Kidney tubule cell (primary cell): ENCODE data around the gene GON7.

Experiments
- DNase-seq: peaks from one replicate; pipeline ENCODE4 v3.0.0-alpha.2; 2018; ENCODE audit warnings: low spot score

Gene GON7

DNA sequence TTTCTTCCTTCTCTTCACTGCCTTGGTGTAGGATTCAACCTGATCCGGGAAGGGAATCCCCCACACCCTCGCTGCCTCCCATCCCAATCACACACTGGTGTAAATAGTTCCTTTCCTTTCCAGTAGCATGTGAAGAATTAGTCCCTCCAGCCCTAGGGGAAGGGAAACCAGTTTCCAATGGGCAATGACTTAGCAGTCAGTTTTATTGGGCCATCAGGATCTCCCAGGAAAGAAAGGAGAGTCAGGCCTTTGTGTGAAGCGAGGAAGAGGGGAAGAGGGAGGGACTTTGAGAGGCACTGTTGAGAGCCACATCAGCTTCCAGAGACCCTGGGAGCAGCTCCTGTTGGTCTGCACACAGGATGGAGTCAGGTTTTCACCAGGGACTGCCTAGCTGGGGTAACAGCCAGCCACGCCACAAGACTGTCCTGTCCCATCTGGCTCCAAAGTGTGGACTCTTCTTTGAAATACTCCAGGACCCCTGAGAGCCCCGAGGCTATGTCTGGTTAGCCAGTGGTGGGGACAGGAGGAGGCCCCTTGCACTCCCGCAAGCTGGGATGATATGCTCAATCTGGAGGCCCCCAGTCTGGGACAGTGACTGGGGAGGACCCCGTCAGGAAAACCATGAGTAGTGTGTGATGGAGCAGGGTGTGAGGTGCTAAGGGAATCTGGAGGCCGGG is 50.0 kb downstream of the GON7 start:
- no peak for DNase-seq

DNA sequence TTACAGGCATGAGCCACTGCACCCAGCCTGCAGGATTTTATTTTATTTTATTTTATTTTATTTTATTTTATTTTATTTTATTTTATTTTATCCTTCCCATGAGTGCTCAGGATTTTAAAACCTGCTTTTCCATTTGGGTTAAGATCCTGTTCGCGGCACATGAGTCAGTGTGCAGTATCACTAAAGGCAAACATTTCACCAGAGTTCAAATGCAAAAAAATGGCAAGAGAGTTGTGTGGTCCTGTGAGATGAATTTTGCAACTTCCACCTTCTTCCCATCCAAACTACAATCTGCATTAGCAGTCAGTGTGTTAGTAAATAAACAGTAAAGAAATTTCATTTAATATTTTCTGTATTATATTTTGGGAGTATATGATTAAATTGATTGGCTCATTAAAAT is 51.2 kb downstream of the GON7 start:
- DNase-seq = no peak

DNA sequence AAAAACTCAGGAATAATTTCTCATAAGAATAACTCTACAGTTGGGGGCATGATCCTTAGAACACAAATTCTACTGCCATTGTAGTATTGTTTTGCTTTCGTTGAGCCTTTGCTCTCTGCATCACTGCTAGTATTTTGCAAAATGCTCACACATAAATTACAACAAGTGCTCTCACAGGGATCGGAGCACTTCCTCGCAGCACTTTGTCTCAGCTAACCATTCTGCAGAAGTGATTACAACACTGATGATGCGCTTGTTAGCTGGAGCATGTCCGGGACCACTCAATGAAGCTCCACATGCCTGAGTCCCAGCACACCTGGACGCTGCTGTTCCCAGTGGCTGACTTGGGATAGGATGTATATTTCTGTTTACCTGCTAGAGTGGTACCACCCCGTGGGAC is 53.7 kb downstream of the GON7 start:
- no peak for DNase-seq
